ENCODE results near the gene FSTL4.

DNA sequence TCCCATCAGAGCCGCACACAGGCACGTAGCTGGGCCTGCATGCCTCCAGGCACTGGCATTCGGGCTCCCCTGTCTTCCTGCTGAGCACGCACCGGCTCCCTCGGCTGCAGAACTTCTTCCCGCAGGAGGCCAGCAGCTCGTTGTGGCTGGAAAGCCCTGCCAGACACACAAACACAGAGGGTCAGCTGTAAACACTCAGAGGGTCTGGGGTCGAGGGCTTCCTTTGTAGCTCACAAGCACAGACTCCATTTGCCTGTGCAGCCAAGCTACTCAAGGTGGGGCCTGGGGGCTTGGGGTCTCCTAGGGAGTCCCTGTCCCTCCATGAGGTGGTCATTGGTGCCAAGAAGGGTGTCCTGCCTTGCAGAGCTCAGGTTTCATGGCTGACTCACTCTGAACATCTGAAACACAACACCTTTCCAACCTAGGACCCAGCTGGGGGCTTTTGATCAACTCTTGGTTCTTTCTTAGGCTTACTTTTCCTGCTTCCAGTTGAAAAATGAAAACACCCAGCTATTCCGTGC is 211.4 kb downstream of the FSTL4 start:
- TF ChIP-seq, protein P1, sequence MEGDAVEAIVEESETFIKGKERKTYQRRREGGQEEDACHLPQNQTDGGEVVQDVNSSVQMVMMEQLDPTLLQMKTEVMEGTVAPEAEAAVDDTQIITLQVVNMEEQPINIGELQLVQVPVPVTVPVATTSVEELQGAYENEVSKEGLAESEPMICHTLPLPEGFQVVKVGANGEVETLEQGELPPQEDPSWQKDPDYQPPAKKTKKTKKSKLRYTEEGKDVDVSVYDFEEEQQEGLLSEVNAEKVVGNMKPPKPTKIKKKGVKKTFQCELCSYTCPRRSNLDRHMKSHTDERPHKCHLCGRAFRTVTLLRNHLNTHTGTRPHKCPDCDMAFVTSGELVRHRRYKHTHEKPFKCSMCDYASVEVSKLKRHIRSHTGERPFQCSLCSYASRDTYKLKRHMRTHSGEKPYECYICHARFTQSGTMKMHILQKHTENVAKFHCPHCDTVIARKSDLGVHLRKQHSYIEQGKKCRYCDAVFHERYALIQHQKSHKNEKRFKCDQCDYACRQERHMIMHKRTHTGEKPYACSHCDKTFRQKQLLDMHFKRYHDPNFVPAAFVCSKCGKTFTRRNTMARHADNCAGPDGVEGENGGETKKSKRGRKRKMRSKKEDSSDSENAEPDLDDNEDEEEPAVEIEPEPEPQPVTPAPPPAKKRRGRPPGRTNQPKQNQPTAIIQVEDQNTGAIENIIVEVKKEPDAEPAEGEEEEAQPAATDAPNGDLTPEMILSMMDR (IDR thresholded peaks at IDR 0.05; ENCODE audit: low read length): no peak
- TF ChIP-seq EZH2phosphoT487 (IDR thresholded peaks at IDR 0.05; ENCODE audit: low read length) (no peak), EZH2 (optimal IDR thresholded peaks at IDR 0.05; ENCODE audit: low read depth, low read length) (no peak)
